ENCODE results near the gene NFIX. TPM values are rescaled to one million over a fixed set of nuclear protein-coding genes. Genes with fewer than 3 reads are reported as not detected.

Gene NFIX
- total RNA-seq, 1 experiment from 2014 or later: 69.7 TPM

- Histone ChIP-seq H3K9me3 (ENCODE audit: low read depth, low read length, poor library complexity, severe bottlenecking) (no peaks in the 10 kb centered on the region), H3K27me3 (replicated peaks; ENCODE audit: insufficient read depth, low read depth, low read length, poor library complexity) (no peaks in the 10 kb centered on the region), H3K4me3 (ENCODE audit: low read depth, low read length, poor library complexity, severe bottlenecking) (no peak overlapping the region), H3K36me3 (ENCODE audit: insufficient read depth, low read length, poor library complexity, severe bottlenecking) (no peaks in the 10 kb centered on the region), H3K27ac (ENCODE audit: low read depth, low read length, poor library complexity, severe bottlenecking) (no peak overlapping the region), H3K4me1 (ENCODE audit: insufficient read depth, low read length, poor library complexity, severe bottlenecking) (peaks cover 21% of the 10 kb centered on the region)
- no TSS peak for BruUV-seq (replicated peaks)
- ChIA-PET CTCF (interaction anchor here (1.3 kb wide), 1 partner anchor 13 kb away, joined by 4 read pairs; no protein-coding TSS in a partner anchor), POLR2A (ENCODE audit: low non-redundant PET) (no interaction called here)
- DNase-seq (ENCODE audit: low spot score): no peak
- intact Hi-C loops (cut with micrococcal nuclease; ENCODE audit: unreplicated experiment): no loop called here
- TF ChIP-seq, protein P1, sequence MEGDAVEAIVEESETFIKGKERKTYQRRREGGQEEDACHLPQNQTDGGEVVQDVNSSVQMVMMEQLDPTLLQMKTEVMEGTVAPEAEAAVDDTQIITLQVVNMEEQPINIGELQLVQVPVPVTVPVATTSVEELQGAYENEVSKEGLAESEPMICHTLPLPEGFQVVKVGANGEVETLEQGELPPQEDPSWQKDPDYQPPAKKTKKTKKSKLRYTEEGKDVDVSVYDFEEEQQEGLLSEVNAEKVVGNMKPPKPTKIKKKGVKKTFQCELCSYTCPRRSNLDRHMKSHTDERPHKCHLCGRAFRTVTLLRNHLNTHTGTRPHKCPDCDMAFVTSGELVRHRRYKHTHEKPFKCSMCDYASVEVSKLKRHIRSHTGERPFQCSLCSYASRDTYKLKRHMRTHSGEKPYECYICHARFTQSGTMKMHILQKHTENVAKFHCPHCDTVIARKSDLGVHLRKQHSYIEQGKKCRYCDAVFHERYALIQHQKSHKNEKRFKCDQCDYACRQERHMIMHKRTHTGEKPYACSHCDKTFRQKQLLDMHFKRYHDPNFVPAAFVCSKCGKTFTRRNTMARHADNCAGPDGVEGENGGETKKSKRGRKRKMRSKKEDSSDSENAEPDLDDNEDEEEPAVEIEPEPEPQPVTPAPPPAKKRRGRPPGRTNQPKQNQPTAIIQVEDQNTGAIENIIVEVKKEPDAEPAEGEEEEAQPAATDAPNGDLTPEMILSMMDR (conservative IDR thresholded peaks at IDR 0.05; ENCODE audit: low read depth, low read length): no peak
Measured at GRCh38 chr19:13047374-13047773, 52.1 kb downstream of the NFIX start.

- Histone ChIP-seq H3K36me3 (ENCODE audit: insufficient read depth, low read length, poor library complexity, severe bottlenecking) (no peaks in the 10 kb centered on the region), H3K4me3 (ENCODE audit: low read depth, low read length, poor library complexity, severe bottlenecking) (no peak overlapping the region), H3K27ac (ENCODE audit: low read depth, low read length, poor library complexity, severe bottlenecking) (no peak overlapping the region), H3K27me3 (replicated peaks; ENCODE audit: insufficient read depth, low read depth, low read length, poor library complexity) (no peaks in the 10 kb centered on the region), H3K4me1 (ENCODE audit: insufficient read depth, low read length, poor library complexity, severe bottlenecking) (peaks cover 41% of the 10 kb centered on the region), H3K9me3 (ENCODE audit: low read depth, low read length, poor library complexity, severe bottlenecking) (no peaks in the 10 kb centered on the region)
- intact Hi-C loops (cut with micrococcal nuclease; ENCODE audit: unreplicated experiment): no loop called here
- no TSS peak for BruUV-seq (replicated peaks)
- POLR2A ChIA-PET (ENCODE audit: low non-redundant PET): no interaction called here
- DNase-seq (ENCODE audit: low spot score): no peak
- CTCF ChIA-PET: no interaction called here
- TF ChIP-seq EZH2 (IDR thresholded peaks at IDR 0.05; ENCODE audit: borderline replicate concordance, low read depth, low read length, poor library complexity, severe bottlenecking): no peak
- TF ChIP-seq, protein P1 (conservative IDR thresholded peaks at IDR 0.05; ENCODE audit: low read depth, low read length): no peak
Measured at GRCh38 chr19:13050274-13050673, 55.0 kb downstream of the NFIX start.

GRCh38 chr19:13051557-13052165 lies 56.4 kb downstream of the NFIX start:
- H3K9me3 ChIP-seq (ENCODE audit: low read depth, low read length, poor library complexity, severe bottlenecking): no peaks in the 10 kb centered on the region
- BruUV-seq (replicated peaks): no TSS peak
- intact Hi-C loops (cut with micrococcal nuclease; ENCODE audit: unreplicated experiment): no loop called here
- no peaks in the 10 kb centered on the region for H3K27me3 ChIP-seq (replicated peaks; ENCODE audit: insufficient read depth, low read depth, low read length, poor library complexity)
- peak; percentile 75 for DNase-seq (ENCODE audit: low spot score)
- ChIA-PET CTCF (interaction anchor here (0.7 kb wide), 1 partner anchor 74 kb away, joined by 3 read pairs; no protein-coding TSS in a partner anchor), POLR2A (ENCODE audit: low non-redundant PET) (interaction anchor here (0.6 kb wide), 1 partner anchor 10 kb away, joined by 3 read pairs; no protein-coding TSS in a partner anchor)
- H3K36me3 ChIP-seq (ENCODE audit: insufficient read depth, low read length, poor library complexity, severe bottlenecking): no peaks in the 10 kb centered on the region
- peaks cover 54% of the 10 kb centered on the region for H3K4me1 ChIP-seq (ENCODE audit: insufficient read depth, low read length, poor library complexity, severe bottlenecking)
- TF ChIP-seq EZH2 (IDR thresholded peaks at IDR 0.05; ENCODE audit: borderline replicate concordance, low read depth, low read length, poor library complexity, severe bottlenecking): no peak
- TF ChIP-seq, protein P1 (conservative IDR thresholded peaks at IDR 0.05; ENCODE audit: low read depth, low read length): no peak
- peak overlapping the region; percentile 2 for H3K27ac ChIP-seq (ENCODE audit: low read depth, low read length, poor library complexity, severe bottlenecking)
- H3K4me3 ChIP-seq (ENCODE audit: low read depth, low read length, poor library complexity, severe bottlenecking): peak overlapping the region; percentile 21

Measured in A673 (cell line).